Natural killer cell (primary cell): ENCODE data around the gene ZMIZ1. TPM values are rescaled to one million over a fixed set of nuclear protein-coding genes. Genes with fewer than 3 reads are reported as not detected.

Experiments
- ATAC-seq, 3 donors: fragments of 150-1000 bp in 2 of 3; fragments of 200-7000 bp in 1 of 3; cut with Tn5 transposase; 1 replicate in 1 of 3; 2 replicates in 2 of 3; pipeline ENCODE4 v1.10.0; 2021; ENCODE audit warnings: mild to moderate bottlenecking in 2 of 3, moderate library complexity in 2 of 3
- DNase-seq, 2 donors: peaks; one replicate each; pipeline versions ENCODE4 v3.0.0 to v3.0.0-alpha.2; 2013 to 2021; ENCODE audit warnings: mixed read lengths in 1 of 2
- H3K27ac ChIP-seq: one replicate; pipeline ENCODE4 v1.5.1; 2013; ENCODE audit warnings: mild to moderate bottlenecking, low read length
- H3K27me3 ChIP-seq: one replicate; pipeline ENCODE4 v1.6.1; 2013; ENCODE audit warnings: low read length; ENCODE audit not compliant: control insufficient read depth, insufficient read depth
- H3K36me3 ChIP-seq: one replicate; pipeline ENCODE4 v1.6.1; 2013; ENCODE audit warnings: low read length; ENCODE audit not compliant: control insufficient read depth, insufficient read depth
- H3K4me1 ChIP-seq: one replicate; pipeline ENCODE4 v1.6.1; 2013; ENCODE audit warnings: low read length; ENCODE audit not compliant: control insufficient read depth, insufficient read depth
- H3K4me3 ChIP-seq: one replicate; pipeline ENCODE4 v1.5.1; 2013; ENCODE audit warnings: low read length
- H3K9me3 ChIP-seq: one replicate; pipeline ENCODE4 v1.6.1; 2013; ENCODE audit warnings: low read length; ENCODE audit not compliant: control insufficient read depth, insufficient read depth
- H3K27ac Mint-ChIP-seq, 2 donors: one replicate each; pipeline ENCODE4 v1.8.0; 2022; ENCODE audit warnings: mild to moderate bottlenecking in 2 of 2, mixed read lengths in 2 of 2, moderate library complexity in 1 of 2
- H3K27me3 Mint-ChIP-seq, 2 donors: one replicate each; pipeline ENCODE4 v1.8.0; 2022; ENCODE audit warnings: low read depth in 2 of 2, mixed read lengths in 2 of 2
- H3K36me3 Mint-ChIP-seq: one replicate; pipeline ENCODE4 v1.8.0; 2022; ENCODE audit warnings: mixed read lengths
- H3K4me1 Mint-ChIP-seq, 2 donors: one replicate each; pipeline ENCODE4 v1.8.0; 2022; ENCODE audit warnings: mixed read lengths in 2 of 2
- H3K4me3 Mint-ChIP-seq: one replicate; pipeline ENCODE4 v1.8.0; 2022; ENCODE audit warnings: mild to moderate bottlenecking, moderate library complexity, mixed read lengths
- H3K9me3 Mint-ChIP-seq, 2 donors: one replicate each; pipeline ENCODE4 v1.8.0; 2022; ENCODE audit warnings: mixed read lengths in 2 of 2
- WGBS: methylation state at CpG from one replicate; pipeline ENCODE4 v1.1.7; 2013; ENCODE audit warnings: missing lambda C conversion rate; ENCODE audit not compliant: insufficient coverage; 5-methylcytosine and 5-hydroxymethylcytosine counted together
- intact Hi-C: fragments of 100-400 bp; cut with micrococcal nuclease; formaldehyde crosslinking; loops from one replicate; pipeline ENCODE4 v1.14.2; 2022
- total RNA-seq, 4 donors: library from RNA; stranded (reverse); fragments of 120-200 nt in 1 of 4; gene quantifications; one replicate each; pipeline versions ENCODE4 v1.2.3 to v1.2.4, GENCODE V29; 2013 to 2022
- TF ChIP-seq, protein P1 (sequence below): fragments of 200-600 bp; IDR thresholded peaks from one replicate; pipeline ENCODE4 v1.8.0; 2022; ENCODE audit warnings: antibody characterized with exemption

ZMIZ1 gene
- total RNA-seq, 3 donors from 2014 or later (not counting 1 experiment from before 2014, with no cell fraction given), result 36.5 to 51.5 (median 37.9) TPM

DNA sequence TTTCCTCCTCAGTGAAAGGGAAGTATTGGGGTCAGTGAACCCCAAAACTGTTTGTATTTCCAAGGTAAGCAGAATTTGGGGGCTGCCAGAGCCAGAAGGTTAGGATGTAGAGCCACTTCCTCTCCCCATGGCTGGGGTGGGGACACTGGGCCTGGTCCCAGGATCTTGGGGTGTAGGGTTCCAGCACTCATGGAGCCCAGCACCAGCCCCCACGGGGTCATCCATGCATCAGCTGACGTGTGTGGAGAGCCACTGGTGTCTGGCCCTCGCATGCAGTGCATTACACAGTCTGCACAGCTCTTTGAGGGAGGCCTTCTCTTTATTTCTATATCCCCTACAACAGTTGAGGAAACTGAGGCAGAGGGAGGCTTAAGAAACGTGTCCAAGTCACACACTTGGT, 91.4 kb downstream of the ZMIZ1 start:
- Histone ChIP-seq H3K36me3 (no peaks in the 10 kb centered on the region), H3K4me3 (no peak overlapping the region), H3K9me3 (no peaks in the 10 kb centered on the region), H3K27ac (no peak overlapping the region), H3K27me3 (no peaks in the 10 kb centered on the region), H3K4me1 (peaks cover 7% of the 10 kb centered on the region)
- Mint-ChIP-seq H3K4me1 (peaks cover 19 to 35% of the 10 kb centered on the region in 2 donors), H3K9me3 (no peaks in the 10 kb centered on the region), H3K36me3 (no peaks in the 10 kb centered on the region), H3K27ac (no peak overlapping the region), H3K4me3 (no peak overlapping the region), H3K27me3 (no peaks in the 10 kb centered on the region)
- intact Hi-C loops, result no loop called here
- TF ChIP-seq, protein P1, sequence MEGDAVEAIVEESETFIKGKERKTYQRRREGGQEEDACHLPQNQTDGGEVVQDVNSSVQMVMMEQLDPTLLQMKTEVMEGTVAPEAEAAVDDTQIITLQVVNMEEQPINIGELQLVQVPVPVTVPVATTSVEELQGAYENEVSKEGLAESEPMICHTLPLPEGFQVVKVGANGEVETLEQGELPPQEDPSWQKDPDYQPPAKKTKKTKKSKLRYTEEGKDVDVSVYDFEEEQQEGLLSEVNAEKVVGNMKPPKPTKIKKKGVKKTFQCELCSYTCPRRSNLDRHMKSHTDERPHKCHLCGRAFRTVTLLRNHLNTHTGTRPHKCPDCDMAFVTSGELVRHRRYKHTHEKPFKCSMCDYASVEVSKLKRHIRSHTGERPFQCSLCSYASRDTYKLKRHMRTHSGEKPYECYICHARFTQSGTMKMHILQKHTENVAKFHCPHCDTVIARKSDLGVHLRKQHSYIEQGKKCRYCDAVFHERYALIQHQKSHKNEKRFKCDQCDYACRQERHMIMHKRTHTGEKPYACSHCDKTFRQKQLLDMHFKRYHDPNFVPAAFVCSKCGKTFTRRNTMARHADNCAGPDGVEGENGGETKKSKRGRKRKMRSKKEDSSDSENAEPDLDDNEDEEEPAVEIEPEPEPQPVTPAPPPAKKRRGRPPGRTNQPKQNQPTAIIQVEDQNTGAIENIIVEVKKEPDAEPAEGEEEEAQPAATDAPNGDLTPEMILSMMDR, result no peak
- no peak for ATAC-seq
- WGBS, result 87% methylated on average over 4 of the region's 4 CpGs
- DNase-seq, result no peak

DNA sequence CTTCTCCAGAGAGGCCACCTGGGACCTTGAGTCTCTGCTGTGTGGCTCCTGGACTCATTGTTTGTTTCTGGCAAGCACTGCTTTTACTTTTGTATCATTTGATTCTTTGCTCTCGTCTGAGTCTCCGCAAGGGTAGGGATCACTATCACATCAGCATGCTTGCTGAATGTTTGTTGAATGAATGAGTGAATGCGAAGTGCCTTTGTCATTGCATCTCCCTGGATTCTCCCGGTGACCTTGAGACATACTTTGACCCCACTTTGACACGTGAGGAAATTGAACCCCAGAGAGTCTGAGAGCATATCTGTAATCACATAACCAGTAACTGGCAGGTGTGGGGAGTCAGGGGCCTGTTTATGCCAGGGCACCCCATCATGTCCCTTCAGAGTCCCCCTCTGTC, 92.8 kb downstream of the ZMIZ1 start:
- H3K4me3 Mint-ChIP-seq, result no peak overlapping the region
- H3K36me3 Mint-ChIP-seq, result no peaks in the 10 kb centered on the region
- TF ChIP-seq, protein P1, result no peak
- ATAC-seq, result no peak
- no peaks in the 10 kb centered on the region for H3K27me3 Mint-ChIP-seq
- H3K9me3 Mint-ChIP-seq, result no peaks in the 10 kb centered on the region
- H3K27me3 ChIP-seq, result no peaks in the 10 kb centered on the region
- H3K9me3 ChIP-seq, result no peaks in the 10 kb centered on the region
- H3K4me1 Mint-ChIP-seq, result peaks cover 14 to 31% of the 10 kb centered on the region in 2 donors
- H3K27ac ChIP-seq, result no peak overlapping the region
- 80% methylated on average over 5 of the region's 5 CpGs for WGBS
- no peak for DNase-seq
- peaks cover 7% of the 10 kb centered on the region for H3K4me1 ChIP-seq
- intact Hi-C loops, result no loop called here
- H3K4me3 ChIP-seq, result no peak overlapping the region
- peak overlapping the region; percentile 24 to 58 for H3K27ac Mint-ChIP-seq
- H3K36me3 ChIP-seq, result no peaks in the 10 kb centered on the region

DNA sequence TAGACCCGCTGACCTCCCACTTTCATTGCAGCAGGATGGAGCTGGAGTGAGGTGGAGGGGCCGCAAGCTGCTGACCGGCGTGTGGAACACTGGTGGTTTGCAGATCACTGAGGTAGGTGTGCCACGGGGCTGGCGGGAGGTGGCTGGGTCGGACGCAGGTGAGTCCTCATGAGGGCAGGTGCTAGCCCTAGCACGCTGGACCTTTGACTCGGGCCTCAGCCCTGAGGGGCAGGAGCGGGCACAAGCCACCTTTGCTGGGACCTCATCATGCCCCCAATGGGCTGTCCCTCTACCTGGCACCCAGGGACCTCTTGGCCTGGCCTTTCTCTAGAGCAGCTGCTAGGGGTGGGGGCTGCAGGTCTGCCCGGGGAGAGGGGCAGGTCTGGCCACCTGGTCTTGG, 93.3 kb downstream of the ZMIZ1 start:
- no peak overlapping the region for H3K4me3 ChIP-seq
- no peaks in the 10 kb centered on the region for H3K36me3 ChIP-seq
- H3K4me3 Mint-ChIP-seq, result no peak overlapping the region
- ATAC-seq, result no peak
- H3K27me3 Mint-ChIP-seq, result no peaks in the 10 kb centered on the region
- H3K27me3 ChIP-seq, result no peaks in the 10 kb centered on the region
- intact Hi-C loops, result no loop called here
- 91% methylated on average over 12 of the region's 12 CpGs for WGBS
- no peak overlapping the region for H3K27ac Mint-ChIP-seq
- no peaks in the 10 kb centered on the region for H3K9me3 ChIP-seq
- H3K27ac ChIP-seq, result no peak overlapping the region
- DNase-seq, result no peak
- H3K4me1 ChIP-seq, result peaks cover 7% of the 10 kb centered on the region
- no peaks in the 10 kb centered on the region for H3K36me3 Mint-ChIP-seq
- H3K4me1 Mint-ChIP-seq, result peaks cover 10 to 26% of the 10 kb centered on the region in 2 donors
- TF ChIP-seq, protein P1, result no peak
- no peaks in the 10 kb centered on the region for H3K9me3 Mint-ChIP-seq
